GM12878 (cell line): ENCODE measurements around the gene SLC12A6.

Source experiments
- CEBPZ ChIP-seq: fragments of 150-350 bp; IDR thresholded peaks from 2 replicates; pipeline ENCODE4 v1.6.1; 2016; ENCODE audit warnings: low read depth, low read length
- EZH2 ChIP-seq: IDR thresholded peaks from 2 replicates; pipeline ENCODE4 v1.6.1; 2012; ENCODE audit warnings: low read depth, mild to moderate bottlenecking, control low read depth, inconsistent platforms, low read length, borderline replicate concordance; ENCODE audit not compliant: control insufficient read depth
- HSF1 ChIP-seq: fragments of 150-350 bp; IDR thresholded peaks from 2 replicates; pipeline ENCODE4 v1.6.1; 2014; ENCODE audit warnings: mild to moderate bottlenecking, low read depth, low read length
- MAX ChIP-seq: IDR thresholded peaks from 2 replicates; pipeline ENCODE4 v1.6.1; 2012; ENCODE audit warnings: low read depth, low read length, improper control_type of control experiment
- POLR2AphosphoS2 ChIP-seq: IDR thresholded peaks from 2 replicates; pipeline ENCODE4 v1.6.1; 2011; ENCODE audit warnings: low read depth, mild to moderate bottlenecking, low read length, improper control_type of control experiment, moderate library complexity
- YY1 ChIP-seq: IDR thresholded peaks from 2 replicates; pipeline ENCODE4 v1.6.1; 2011; ENCODE audit warnings: low read depth, mild to moderate bottlenecking, low read length

- TF ChIP-seq CEBPZ (no peak), POLR2AphosphoS2 (no peak), EZH2 (no peak), MAX (no peak), YY1 (no peak), HSF1 (no peak)
Measured at GRCh38 chr15:34266751-34267150, 70.8 kb downstream of the SLC12A6 start.
